ENCODE data around the gene FNIP2. TPM values are rescaled to one million over a fixed set of nuclear protein-coding genes. Genes with fewer than 3 reads are reported as not detected.

FNIP2 gene
- total and polyA plus RNA-seq, 9 donors, result 8.8 to 18.5 (median 13.3) TPM

DNA sequence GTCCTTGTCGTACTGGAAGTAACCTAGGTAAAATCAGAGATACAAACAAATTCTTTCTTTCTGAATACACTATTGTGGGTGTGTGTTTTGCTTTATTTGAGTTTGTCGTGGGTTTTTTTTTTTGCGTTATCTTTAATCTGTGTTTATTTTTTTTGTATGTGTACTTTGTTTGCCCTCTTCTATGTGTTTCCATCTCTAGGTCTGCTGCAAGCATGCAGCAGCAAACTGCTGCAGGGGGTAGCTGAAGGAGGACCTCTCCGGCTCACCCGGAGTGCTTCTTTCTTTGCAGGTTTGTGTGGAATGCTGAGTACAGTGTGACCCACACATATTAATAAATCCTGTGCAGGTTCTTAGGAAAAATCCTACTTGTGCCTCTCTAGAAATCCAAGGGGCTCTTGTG is 64.8 kb downstream of the FNIP2 start:
- DNase-seq, result no peak
- peaks cover 3% of the 10 kb centered on the region for H3K36me3 ChIP-seq (ENCODE audit: control insufficient read depth, insufficient read depth, low read length)
- no peak overlapping the region for H3K27ac ChIP-seq (ENCODE audit: low read length)
- no peak overlapping the region for H3K4me3 ChIP-seq (ENCODE audit: low read length)
- H3K27me3 ChIP-seq (ENCODE audit: control insufficient read depth, insufficient read depth, low read length), result no peaks in the 10 kb centered on the region
- WGBS (ENCODE audit: insufficient coverage), result no CpG with 5 or more reads among the region's 5 CpGs
- H3K4me1 ChIP-seq (ENCODE audit: control insufficient read depth, insufficient read depth, low read length), result no peaks in the 10 kb centered on the region
- no peaks in the 10 kb centered on the region for H3K9me3 ChIP-seq (replicated peaks; ENCODE audit: control insufficient read depth, low read depth, low read length)

DNA sequence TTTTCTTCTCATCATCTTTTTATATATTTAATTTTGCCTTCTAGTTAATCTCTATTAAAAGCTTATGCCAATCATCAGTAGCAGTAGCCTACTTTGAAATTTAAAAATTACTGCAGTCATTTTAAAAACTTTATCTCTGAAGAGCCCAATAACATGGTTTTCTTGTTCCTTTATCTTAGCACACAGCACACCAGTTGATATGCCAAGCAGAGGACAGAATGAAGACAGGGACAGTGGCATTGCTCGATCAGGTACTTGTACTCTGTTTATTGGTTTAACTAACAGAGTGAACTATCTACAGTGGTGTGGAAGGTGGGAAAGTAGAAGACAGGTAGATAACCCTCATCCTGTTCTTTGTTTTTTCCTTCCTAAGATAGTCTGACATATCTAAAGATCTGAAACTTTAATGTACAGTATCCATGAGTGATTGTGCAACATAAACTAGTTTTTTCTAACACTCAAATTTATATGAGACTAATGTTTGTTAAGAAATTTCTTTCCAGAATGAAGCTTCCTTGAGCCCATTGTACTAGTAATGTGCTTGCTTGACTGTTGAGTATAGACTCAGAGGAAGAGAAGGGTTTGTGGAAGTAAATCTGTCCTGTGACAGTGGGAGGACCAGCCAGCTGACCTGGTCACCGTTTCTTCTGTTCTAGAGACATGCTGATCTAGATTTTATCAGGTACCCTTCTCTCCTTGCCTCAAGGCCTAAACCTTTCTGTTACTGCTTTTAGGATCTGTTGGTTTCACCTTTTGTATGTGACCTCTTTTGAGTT is 66.6 kb downstream of the FNIP2 start:
- 80% methylated on average over 1 of the region's 2 CpGs for WGBS (ENCODE audit: insufficient coverage)
- H3K27ac ChIP-seq (ENCODE audit: low read length), result no peak overlapping the region
- H3K36me3 ChIP-seq (ENCODE audit: control insufficient read depth, insufficient read depth, low read length), result peaks cover 8% of the 10 kb centered on the region

DNA sequence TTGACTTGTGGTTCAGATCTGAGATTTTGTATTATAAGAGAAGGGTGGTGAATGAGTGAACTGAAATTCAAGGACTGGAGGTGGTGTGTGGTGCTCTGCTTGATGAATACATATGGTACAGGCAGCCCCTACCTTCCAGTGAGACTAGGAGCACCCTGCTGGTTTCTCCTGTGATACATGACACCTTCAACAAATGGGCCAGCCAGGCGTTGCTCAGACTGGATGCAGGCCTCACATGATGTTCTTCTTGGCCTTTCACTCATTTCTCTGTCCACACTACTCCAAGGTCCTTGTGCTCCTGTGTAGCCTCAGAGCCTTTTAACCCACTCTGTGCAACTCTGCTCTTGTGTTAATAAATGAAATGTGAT is 67.2 kb downstream of the FNIP2 start:
- DNase-seq, result no peak
- H3K27ac ChIP-seq (ENCODE audit: low read length), result no peak overlapping the region
- WGBS (ENCODE audit: insufficient coverage), result no CpG with 5 or more reads among the region's 1 CpG

More for the DNA sequence above, 66.6 kb downstream of the FNIP2 start:
- H3K9me3 ChIP-seq (replicated peaks; ENCODE audit: control insufficient read depth, low read depth, low read length), result no peaks in the 10 kb centered on the region
- H3K4me3 ChIP-seq (ENCODE audit: low read length), result no peak overlapping the region
- H3K4me1 ChIP-seq (ENCODE audit: control insufficient read depth, insufficient read depth, low read length), result no peaks in the 10 kb centered on the region
- DNase-seq, result no peak
- H3K27me3 ChIP-seq (ENCODE audit: control insufficient read depth, insufficient read depth, low read length), result no peaks in the 10 kb centered on the region

DNA sequence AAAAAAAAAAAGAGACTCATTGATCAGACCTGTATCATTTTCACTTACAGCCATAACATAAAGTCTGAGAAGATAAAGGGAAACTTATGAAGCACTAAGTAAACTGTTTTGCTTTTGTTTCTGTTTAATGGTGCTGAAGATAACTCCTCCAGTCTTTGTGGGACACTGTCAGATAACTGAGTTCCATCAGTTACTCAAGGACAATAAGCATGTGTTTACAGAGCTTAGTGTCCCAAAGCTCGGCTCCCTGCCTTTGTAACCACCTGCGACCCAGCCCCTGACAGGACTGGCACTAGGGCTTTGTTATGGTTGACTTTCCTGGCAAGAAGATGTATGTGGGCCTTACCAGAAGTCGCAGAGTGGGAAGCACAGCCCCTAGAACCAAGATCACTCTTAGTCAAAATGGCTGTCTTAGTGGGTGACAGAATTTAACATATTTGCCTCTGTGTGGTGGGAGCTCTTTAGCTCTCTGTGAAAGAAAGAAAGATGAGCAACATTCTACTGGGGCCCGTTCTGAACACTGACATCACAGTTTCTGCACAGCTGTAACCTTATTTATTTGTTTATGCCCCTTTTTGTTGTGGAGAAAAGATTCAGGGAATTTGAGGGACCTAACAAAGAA is 68.1 kb downstream of the FNIP2 start:
- 100% methylated on average over 2 of the region's 4 CpGs for WGBS (ENCODE audit: insufficient coverage)
- Histone ChIP-seq H3K27ac (ENCODE audit: low read length) (no peak overlapping the region), H3K4me3 (ENCODE audit: low read length) (no peak overlapping the region), H3K4me1 (ENCODE audit: control insufficient read depth, insufficient read depth, low read length) (no peaks in the 10 kb centered on the region), H3K9me3 (replicated peaks; ENCODE audit: control insufficient read depth, low read depth, low read length) (no peaks in the 10 kb centered on the region), H3K27me3 (ENCODE audit: control insufficient read depth, insufficient read depth, low read length) (no peaks in the 10 kb centered on the region), H3K36me3 (ENCODE audit: control insufficient read depth, insufficient read depth, low read length) (peaks cover 8% of the 10 kb centered on the region)
- no peak for DNase-seq

More for the DNA sequence above, 67.2 kb downstream of the FNIP2 start:
- H3K36me3 ChIP-seq (ENCODE audit: control insufficient read depth, insufficient read depth, low read length), result peaks cover 8% of the 10 kb centered on the region
- no peaks in the 10 kb centered on the region for H3K27me3 ChIP-seq (ENCODE audit: control insufficient read depth, insufficient read depth, low read length)
- no peak overlapping the region for H3K4me3 ChIP-seq (ENCODE audit: low read length)
- H3K4me1 ChIP-seq (ENCODE audit: control insufficient read depth, insufficient read depth, low read length), result no peaks in the 10 kb centered on the region
- H3K9me3 ChIP-seq (replicated peaks; ENCODE audit: control insufficient read depth, low read depth, low read length), result no peaks in the 10 kb centered on the region

DNA sequence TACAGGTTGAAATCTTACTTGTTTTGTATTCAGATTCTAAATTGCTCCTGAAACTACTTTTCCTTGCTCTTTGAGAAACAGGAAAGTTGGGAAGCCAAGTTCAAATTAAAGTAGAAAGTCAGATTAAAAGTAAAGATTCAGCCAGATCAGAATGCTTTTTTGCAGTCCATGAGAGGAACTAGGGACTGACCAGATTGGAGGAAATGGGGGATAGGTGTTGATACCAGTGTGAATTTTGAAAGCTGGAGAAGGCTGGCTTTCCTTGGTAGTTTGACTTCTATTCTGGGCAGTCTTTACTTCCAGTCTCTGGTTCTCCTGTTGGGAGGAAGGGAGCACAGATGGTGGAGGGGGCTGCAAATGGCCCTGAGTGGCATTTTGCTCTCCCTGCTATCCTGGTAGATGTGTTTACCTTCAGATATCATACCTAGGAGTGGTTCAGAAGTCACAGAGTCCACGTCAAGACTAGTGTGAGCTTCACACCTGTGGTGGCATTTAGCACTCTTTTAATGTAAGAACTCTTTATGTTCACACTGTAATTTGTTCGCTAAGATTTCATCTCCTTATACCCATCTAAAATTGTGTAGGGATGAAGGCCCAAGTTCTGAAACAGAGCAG is 68.8 kb downstream of the FNIP2 start:
- Histone ChIP-seq H3K27me3 (ENCODE audit: control insufficient read depth, insufficient read depth, low read length) (no peaks in the 10 kb centered on the region), H3K4me1 (ENCODE audit: control insufficient read depth, insufficient read depth, low read length) (no peaks in the 10 kb centered on the region), H3K9me3 (replicated peaks; ENCODE audit: control insufficient read depth, low read depth, low read length) (no peaks in the 10 kb centered on the region), H3K36me3 (ENCODE audit: control insufficient read depth, insufficient read depth, low read length) (peaks cover 8% of the 10 kb centered on the region), H3K4me3 (ENCODE audit: low read length) (no peak overlapping the region), H3K27ac (ENCODE audit: low read length) (no peak overlapping the region)
- no peak for DNase-seq
- no CpG with 5 or more reads among the region's 2 CpGs for WGBS (ENCODE audit: insufficient coverage)

DNA sequence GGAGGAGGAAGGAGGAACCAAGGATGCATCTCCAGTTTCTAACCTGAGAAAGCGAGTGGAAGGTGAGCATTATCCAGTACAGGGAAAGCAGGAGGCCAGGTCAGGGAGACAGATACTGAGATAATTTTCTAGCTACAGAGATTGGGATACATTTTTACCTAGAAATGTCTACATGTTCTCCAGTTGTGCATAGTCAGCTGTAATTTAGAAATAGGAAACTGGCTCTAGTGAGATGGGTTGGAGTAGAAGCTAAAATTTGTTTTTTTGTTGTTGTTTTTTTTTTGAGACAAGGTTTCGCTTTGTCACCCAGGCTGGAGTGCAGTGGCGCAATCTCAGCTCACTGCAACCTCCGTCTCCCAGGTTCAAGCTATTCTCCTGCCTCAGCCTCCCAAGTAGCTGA is 71.3 kb downstream of the FNIP2 start:
- DNase-seq, result no peak

DNA sequence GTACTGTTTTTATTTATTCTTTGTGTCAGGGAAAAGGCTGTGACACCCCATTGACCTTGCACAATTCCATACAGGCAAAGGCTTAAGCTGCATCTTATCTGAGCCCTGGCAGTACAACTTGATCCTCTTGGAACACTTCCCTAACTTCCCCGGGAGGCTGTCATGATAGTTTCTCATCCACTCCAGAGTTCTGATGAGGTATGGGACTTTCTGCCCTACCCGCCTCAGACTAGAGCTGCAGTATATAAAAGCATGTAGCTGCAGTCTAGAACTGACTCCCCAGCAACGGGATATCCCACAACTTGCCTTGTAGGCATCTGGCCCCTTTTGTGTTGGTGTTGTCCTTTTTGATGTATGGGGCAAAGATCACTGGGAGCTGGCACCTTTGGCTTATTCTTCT is 72.7 kb downstream of the FNIP2 start:
- WGBS (ENCODE audit: insufficient coverage), result 86% methylated on average over 1 of the region's 3 CpGs
- H3K4me3 ChIP-seq (ENCODE audit: low read length), result no peak overlapping the region
- no peaks in the 10 kb centered on the region for H3K4me1 ChIP-seq (ENCODE audit: control insufficient read depth, insufficient read depth, low read length)
- no peak for DNase-seq
- H3K36me3 ChIP-seq (ENCODE audit: control insufficient read depth, insufficient read depth, low read length), result peaks cover 11% of the 10 kb centered on the region
- no peaks in the 10 kb centered on the region for H3K27me3 ChIP-seq (ENCODE audit: control insufficient read depth, insufficient read depth, low read length)
- H3K9me3 ChIP-seq (replicated peaks; ENCODE audit: control insufficient read depth, low read depth, low read length), result no peaks in the 10 kb centered on the region
- no peak overlapping the region for H3K27ac ChIP-seq (ENCODE audit: low read length)

More for the DNA sequence above, 71.3 kb downstream of the FNIP2 start:
- Histone ChIP-seq H3K4me3 (ENCODE audit: low read length) (no peak overlapping the region), H3K4me1 (ENCODE audit: control insufficient read depth, insufficient read depth, low read length) (no peaks in the 10 kb centered on the region), H3K27me3 (ENCODE audit: control insufficient read depth, insufficient read depth, low read length) (no peaks in the 10 kb centered on the region), H3K9me3 (replicated peaks; ENCODE audit: control insufficient read depth, low read depth, low read length) (no peaks in the 10 kb centered on the region), H3K27ac (ENCODE audit: low read length) (no peak overlapping the region), H3K36me3 (ENCODE audit: control insufficient read depth, insufficient read depth, low read length) (peaks cover 8% of the 10 kb centered on the region)
- WGBS (ENCODE audit: insufficient coverage), result 100% methylated on average over 1 of the region's 4 CpGs

DNA sequence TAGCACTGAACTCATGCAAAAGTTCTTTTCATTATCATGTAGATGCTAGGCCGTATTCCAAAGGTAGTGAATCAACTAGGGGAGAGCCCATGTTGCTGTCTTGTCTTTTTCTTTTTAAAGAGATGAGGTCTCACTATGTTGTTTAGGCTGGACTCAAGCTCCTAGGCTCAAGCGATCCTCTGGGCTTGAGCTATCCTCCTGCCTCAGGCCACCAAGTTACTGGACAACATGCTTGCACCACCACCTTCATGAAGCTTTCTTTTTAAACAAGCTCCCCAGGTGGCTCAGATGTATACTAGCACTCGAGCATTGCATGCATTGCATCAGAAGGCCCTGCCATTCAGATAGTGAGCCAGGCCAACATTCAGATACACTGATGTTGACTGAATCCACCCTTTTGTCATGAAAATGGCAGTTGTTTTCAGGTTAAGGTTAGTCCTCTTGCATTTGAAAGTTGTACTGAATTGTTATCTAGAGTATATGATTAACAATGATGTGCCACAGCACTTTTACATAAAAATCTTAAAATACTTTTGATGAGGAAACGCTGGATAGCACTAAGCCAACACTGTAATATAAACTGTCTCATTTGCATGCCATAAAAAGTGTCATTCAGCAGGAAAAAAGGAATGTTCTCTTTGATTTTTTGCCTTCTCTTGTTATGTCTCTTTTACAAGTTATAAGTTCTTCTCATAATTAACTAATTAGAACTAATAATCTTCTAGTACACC is 76.7 kb downstream of the FNIP2 start:
- Histone ChIP-seq H3K4me3 (ENCODE audit: low read length) (no peak overlapping the region), H3K9me3 (replicated peaks; ENCODE audit: control insufficient read depth, low read depth, low read length) (no peaks in the 10 kb centered on the region), H3K27me3 (ENCODE audit: control insufficient read depth, insufficient read depth, low read length) (no peaks in the 10 kb centered on the region), H3K27ac (ENCODE audit: low read length) (no peak overlapping the region), H3K4me1 (ENCODE audit: control insufficient read depth, insufficient read depth, low read length) (no peaks in the 10 kb centered on the region), H3K36me3 (ENCODE audit: control insufficient read depth, insufficient read depth, low read length) (peaks cover 9% of the 10 kb centered on the region)
- no peak for DNase-seq
- WGBS (ENCODE audit: insufficient coverage), result 79% methylated on average over 2 of the region's 4 CpGs

DNA sequence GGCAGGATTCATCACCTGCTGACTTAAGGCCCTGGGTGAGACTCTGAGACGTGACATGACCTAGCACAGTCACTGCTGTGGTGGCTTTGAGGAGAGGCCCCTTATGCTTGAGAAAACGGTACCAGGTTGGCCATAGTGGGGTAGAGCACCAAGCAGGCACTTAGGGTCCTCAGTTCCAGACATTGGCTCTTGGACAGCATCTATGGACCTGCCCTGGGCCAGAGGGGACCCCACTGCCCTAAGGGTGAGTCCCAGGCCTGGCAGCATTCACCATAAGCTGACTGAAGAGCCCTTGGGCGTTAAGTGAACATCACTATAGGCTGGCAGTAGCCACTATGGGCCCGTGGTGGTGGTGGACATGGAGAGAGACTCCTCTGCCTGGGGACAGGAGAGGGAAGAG is 78.7 kb downstream of the FNIP2 start:
- 96% methylated on average over 4 of the region's 4 CpGs for WGBS (ENCODE audit: insufficient coverage)
- peaks cover 9% of the 10 kb centered on the region for H3K36me3 ChIP-seq (ENCODE audit: control insufficient read depth, insufficient read depth, low read length)
- H3K27me3 ChIP-seq (ENCODE audit: control insufficient read depth, insufficient read depth, low read length), result no peaks in the 10 kb centered on the region
- H3K4me1 ChIP-seq (ENCODE audit: control insufficient read depth, insufficient read depth, low read length), result no peaks in the 10 kb centered on the region
- no peak for DNase-seq
- no peak overlapping the region for H3K27ac ChIP-seq (ENCODE audit: low read length)
- H3K9me3 ChIP-seq (replicated peaks; ENCODE audit: control insufficient read depth, low read depth, low read length), result no peaks in the 10 kb centered on the region
- H3K4me3 ChIP-seq (ENCODE audit: low read length), result no peak overlapping the region

DNA sequence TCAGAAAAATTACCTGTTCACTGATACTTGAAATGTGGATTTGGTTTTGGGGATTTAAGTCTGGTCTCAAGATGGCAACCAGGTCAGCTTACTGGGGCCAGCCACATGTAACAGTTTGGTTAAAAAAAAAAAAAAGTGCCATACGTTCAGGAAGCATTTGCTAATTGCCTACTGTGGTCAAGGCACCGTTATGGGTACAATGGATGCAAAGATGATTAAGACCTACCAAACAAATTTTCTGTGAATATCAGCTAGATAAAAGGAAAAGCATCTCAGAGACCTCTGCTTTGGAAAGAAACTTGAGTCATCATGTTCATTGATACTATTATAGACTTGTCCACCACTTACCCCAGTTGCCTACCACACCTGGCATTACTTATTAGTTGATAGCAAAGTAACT is 80.9 kb downstream of the FNIP2 start:
- Histone ChIP-seq H3K36me3 (ENCODE audit: control insufficient read depth, insufficient read depth, low read length) (peaks cover 9% of the 10 kb centered on the region), H3K27ac (ENCODE audit: low read length) (no peak overlapping the region), H3K27me3 (ENCODE audit: control insufficient read depth, insufficient read depth, low read length) (no peaks in the 10 kb centered on the region), H3K4me3 (ENCODE audit: low read length) (no peak overlapping the region), H3K9me3 (replicated peaks; ENCODE audit: control insufficient read depth, low read depth, low read length) (no peaks in the 10 kb centered on the region), H3K4me1 (ENCODE audit: control insufficient read depth, insufficient read depth, low read length) (no peaks in the 10 kb centered on the region)
- DNase-seq, result no peak
- WGBS (ENCODE audit: insufficient coverage), result no CpG with 5 or more reads among the region's 2 CpGs
